ENCODE measurements around the gene SNAP25.

The SNAP25 gene

DNA sequence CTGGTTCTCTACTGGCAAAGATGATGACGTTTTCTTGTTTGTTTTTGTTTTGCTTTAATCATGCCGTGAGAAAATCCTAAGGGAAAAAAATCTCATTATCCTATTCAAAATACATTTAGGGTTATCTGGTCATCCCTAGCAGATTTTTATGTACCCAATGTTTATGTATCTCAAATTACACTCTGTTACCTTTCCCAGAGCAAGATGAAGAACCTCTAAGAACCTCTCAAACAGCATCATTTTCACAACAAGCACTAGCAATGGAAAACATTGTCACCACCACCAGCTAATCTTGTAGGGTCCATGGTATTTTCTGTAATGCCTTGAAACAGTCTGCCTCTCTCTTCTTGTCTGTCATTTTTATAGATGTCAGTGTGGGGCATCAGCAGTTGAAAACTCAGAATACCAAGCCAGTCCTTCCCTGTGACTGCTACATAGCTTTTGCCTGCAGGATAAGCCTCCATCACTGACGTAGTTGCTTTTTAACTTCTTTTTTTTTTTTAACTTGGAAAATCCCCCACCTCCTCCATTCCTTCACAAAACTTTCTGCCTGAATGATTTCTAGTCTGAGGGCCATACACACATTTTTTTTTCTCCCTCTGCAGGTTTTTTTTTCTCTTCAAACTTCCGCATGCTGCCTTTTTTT is 2.4 kb upstream of the SNAP25 start:
- DNase-seq (ENCODE audit: low spot score): no peak

DNA sequence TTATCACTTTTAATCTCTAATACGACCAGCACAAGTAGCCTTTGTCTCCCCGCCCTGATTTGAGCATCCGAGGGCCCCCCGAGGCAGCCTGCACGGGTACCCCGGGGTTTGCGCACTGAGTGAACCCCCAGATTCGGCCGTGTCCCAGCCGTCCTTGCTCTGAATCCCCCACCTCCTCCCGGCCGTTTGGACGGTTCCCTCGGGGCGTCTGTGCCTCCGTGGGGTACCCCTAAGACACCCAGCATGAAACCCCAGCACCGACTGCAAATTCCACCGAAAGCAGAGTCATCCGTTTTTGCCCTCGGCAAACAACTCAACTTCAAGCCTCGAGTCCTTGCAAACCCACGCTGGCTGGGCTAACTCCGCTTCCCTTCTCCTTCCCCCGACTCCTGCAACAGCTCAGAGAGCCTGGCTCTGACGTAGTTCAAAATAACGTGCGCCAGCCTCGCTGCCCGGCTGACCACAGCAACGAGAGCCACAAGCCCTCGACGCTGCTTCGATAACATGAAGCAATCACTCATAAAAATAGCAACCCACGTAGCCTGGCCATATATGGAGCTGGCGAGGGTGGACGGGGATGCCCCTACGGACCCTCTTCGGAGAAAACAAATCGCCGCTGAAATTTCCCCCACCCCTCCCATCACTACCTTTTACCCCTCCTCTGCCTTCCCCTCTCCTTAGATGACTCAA is 764 bp upstream of the SNAP25 start:
- DNase-seq (ENCODE audit: low spot score): peak; percentile 47

DNA sequence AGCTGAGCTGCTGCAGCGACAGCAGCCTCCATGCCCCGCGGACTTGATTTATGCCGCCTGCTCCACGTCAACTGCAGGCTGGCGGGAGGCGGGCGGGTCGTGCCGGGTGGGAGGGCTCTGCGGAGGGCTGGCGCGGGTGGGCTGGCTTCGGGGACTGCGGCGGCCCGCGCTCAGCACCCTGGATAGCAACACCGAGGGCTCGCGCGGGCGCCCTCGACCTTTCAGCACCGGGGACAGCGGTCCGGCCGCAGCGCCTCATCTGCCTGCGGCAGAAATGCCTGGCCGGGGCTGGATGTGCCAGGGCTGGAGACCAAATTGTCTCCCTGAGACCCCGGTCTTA is 792 bp downstream of the SNAP25 start:
- DNase-seq (ENCODE audit: low spot score): peak; percentile 84

DNA sequence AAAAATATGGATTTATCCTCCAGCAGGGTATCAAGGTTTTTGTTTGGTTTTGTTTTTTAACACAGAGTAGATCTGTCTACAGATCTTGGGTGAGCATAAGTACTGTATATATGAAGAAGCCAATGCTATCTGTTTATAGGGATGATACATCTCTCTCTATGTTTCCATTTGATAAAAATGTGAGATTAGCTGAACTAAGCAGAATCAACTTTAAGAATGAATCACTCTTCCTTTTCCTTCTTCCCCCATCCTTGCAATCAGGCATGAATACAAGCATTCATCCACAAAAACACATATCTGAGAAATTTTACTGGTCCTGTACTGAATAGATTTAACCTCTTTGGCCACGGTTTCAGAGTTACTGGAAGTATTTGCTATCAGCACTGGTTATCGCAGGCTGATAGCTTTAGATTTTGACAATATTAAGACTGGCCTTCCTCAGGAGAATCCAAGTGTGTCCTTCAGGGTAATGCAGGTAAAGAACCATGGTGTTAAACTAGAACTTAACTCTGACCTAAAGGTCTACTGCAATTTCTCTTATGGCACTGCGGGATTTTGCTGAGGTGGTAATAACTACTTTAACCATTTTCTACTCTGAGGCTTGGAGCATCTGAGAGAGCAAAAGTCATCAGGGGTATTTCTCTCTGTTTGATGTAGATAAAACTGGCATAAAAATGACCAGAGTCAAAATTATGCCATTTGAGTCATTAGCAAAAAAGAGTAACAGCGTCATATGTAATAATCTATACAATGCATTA is 1.5 kb downstream of the SNAP25 start:
- DNase-seq (ENCODE audit: low spot score): no peak

DNA sequence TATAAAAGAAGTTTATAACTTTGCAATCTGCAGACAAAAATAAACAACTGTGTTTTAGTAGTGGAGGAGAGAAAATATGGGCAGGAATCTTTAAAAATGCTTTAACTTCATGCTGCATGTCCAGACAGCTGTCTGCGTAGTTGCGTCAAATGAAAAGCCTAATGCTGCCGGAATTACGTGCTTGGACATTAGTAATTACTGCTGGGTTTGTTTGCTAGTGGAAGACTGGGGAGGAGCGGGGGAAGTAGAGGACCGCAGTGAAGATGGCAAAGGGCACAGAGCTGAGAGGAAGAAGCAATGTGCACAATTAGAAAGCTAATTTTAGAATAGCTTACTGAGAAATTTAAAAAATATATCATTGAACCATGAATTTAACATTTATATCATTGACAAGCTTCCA is 2.4 kb downstream of the SNAP25 start:
- no peak for DNase-seq (ENCODE audit: low spot score)

DNA sequence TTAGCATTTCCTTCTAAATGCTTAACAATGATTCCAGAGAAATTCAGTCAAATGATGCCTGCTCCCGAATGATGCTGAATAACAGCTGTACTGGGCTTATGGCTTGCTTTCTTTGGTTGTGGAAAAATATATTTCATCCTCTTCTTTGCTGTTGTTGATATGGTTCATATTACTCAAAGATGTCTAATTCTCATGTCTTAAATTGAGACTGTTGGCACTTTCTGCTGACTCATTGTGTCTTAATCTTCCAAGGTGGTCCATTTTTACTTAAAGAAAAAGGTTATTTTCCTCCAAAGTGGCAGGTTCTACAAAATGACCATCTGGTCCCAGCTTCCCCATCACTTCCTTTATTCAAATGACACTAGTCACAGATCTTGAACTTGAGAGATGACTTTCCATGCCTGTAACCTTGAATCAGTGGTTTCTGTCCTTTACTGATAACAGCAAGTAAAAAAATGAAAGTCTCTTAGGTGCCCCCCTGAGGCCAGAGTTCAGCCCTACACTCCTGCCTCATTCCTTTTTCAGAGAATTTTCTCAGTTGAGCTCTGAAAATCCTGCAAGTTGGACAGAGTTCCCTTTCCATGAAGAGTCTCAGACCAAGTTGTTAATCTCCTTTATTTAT is 6.9 kb downstream of the SNAP25 start:
- DNase-seq (ENCODE audit: low spot score): peak; percentile 45

DNA sequence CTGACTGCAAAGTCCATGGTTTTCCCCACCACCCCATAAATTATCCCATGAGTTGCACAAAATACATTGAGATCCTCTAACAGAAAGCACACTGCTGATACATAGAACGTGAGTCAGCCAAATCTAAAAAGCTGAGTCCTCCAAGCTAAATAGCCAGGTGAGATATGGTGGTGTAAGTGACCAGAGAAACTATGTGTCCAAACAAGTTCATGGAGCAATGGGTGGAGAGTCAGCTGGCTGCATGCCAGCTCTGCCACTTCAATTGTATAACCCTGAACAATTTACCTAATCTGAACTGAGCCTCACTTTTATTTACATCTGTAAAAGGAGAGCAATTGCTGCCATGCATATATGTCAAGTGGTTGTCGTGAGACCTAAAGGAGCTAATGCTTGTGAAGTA is 9.7 kb downstream of the SNAP25 start:
- no peak for DNase-seq (ENCODE audit: low spot score)

DNA sequence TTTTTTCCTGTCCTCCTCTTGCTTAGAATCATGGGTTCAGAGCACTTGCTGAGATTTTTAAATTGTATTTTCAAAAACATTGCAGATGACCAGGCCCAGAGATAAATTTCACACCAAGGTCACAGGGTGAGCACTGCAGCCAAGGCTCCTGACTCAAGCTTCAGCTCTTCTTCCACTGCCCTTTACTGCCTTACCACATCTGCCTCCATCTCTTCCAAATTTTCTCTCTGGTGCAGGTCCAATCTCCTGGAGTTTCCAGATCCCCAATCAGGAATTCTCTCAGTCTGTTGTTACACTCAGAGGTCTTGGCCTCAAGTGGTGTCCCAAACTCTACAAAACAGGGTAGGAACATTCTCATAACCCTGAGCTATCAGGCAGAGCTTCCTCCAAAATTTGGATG is 12.7 kb downstream of the SNAP25 start:
- DNase-seq (ENCODE audit: low spot score): no peak

DNA sequence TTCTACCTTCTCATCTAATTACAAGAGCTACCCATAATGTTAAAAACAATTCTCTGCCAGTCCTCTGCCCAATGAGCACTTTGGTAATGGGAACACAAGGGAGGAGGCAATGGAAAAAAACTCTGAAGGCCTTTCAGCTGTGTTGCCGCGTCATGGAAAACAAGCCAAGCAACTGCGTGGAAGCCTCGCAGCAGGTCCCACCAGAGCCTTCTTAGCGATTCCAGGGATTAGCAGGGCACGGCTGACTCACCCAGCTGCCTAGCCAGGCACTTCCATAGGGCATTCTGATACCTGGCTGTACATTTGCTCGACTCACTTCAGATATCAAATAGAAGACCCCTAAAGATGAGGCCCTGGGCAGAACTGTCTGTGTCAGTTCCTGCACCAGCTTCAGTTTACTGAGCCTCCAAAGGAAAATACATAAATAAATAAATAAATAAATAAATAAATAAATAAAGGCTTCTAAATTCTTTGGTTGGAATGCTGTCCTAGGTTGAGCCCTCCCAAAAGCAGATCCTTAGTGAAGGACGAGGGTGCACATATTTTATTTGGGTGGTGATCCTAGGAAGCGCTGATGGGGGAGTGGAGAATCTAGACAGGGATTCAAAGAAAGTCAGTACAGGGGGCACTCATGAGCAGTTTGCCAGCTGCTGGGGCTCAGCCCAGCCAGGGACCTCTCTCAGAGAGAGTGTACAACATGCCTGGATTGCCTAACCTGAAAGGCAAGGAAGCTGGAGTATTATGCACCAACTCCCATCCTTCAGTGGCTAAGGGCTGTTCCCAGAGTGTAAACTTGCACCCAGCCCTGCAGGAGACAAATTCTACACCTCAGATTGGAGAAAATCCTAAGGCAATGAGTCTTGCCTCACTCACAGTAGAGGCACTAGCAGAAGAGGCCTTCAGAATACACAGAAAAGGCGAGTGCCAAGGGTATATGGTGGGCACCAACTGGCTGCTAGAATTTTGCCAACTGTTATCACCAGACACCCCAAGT is 18.2 kb downstream of the SNAP25 start:
- DNase-seq (ENCODE audit: low spot score): peak; percentile 79

DNA sequence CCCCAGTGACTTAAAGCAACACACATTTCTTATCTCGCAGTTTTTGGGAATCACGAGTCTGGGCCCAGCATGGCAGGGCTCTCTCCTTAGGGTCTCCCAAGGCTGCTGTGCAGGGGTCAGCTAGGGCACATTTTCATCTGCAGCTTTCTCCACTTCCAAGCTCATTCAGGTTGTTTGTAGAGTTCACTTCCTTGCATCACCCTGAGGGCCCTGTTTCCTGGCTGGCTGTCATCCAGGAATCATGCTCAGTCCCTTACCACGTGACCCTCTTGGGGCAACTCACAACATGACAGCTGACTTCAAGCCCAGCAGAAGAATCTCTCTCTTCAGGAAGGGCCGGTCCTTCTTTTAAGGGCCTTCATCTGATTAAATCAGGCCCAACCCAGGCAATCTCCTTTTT is 21.3 kb downstream of the SNAP25 start:
- DNase-seq (ENCODE audit: low spot score): no peak

DNA sequence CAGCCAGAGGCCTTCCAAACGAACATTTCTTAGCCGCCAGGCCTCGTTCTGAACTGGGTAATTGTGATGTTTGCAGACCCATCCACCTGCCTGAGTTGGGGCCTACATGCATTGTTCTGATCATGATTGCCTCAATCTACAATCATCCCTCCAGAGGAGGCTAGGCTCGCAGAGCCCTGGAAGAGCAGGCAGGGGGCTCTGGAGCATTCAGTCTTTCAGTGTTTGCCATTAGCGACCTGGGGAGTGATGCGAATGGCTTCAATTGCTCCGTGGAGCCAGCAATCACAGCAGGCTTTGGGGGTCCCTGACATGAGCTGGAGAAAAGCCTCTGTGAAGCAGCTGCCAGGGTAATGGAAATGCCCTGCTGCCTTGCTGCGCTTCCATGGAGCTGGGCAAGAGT is 22.0 kb downstream of the SNAP25 start:
- no peak for DNase-seq (ENCODE audit: low spot score)

DNA sequence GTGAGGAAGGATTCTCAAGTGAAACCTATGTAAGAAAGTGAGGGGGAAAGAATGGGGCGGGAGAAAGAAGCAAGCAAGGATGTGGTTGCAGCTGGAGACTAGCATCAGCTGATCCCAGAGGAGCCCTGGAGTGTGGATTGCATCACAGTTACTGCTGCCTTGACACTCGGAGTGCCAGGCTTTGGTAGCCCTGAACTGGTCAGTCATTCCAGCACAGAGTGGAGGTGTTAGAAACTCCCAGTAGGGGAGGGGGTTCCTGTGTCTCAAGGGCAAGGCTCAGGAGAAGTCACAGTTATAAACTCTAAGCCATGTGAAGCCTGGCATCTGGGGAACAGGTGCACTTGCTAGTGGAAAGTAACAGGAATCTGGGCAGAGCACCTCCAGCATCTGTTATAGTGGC is 23.5 kb downstream of the SNAP25 start:
- DNase-seq (ENCODE audit: low spot score): no peak

DNA sequence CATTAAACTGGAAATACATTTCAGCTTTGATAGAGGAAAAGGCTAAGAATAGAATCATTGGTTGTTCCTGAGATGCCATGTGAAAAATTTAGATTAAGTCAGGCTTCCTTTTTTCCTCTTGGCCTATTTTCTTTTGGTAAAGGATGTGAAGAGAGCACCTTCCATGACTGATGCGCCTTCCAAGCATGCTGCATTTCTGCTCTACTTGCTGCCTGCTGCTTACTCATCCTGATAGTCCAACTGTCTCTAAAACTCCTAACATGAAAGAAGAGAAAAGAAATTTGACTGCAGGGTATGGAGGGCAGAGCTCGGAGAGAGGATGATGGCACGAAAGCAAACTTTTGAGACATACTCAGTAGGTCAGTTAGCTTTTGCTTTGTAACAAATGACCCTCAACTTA is 28.8 kb downstream of the SNAP25 start:
- no peak for DNase-seq (ENCODE audit: low spot score)

DNA sequence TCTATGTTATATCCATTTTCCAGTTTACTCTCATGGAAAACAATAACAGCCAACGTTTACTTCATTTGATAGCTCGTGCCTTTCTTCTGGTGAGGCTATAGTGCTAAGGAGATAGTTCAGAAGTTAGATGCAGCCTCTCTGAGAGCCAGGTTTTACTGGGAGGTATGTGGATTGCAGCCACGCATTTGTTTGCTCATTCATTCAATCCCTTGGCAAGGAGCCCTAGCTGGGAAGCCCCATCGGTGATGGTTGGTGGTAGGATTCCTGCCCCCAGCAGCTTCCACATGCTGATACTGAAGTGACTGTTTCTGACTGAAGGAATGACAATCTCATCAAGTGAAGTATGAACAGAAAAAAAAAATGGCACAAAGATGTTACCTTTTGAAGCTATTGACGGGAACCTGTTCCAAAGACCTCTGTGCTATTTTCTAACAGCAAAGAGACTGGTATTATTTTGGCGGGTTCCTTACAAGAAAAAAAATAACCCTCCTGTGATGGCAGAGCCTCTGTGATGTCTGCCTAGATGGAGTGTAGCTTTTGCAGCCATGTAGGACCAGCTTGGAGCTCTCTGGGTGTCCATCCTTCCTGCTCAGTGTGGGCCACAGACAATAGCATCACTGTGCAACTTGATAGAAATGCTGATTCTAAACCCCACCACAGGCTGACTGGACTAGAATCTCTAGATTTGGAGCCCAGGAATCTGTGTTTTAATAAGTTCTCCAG is 30.6 kb downstream of the SNAP25 start:
- DNase-seq (ENCODE audit: low spot score): no peak

DNA sequence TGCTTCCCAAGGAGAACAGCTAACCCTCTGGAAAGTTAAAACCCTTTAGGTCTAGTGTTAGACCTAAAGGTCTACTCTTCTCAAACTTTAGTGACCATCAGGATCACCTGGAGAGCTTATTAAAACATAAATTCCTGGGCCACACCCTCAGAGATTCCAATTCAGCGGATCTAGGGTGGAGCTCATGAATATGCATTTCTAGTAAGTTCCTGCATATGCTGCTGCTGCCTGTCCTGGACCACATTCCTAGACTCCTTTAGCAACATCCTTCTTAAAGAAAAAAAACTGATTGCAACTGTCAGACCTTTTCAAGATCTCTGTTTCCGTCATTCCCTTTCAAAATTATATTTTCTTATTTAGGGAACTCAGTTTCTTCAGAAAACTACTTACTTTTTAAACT is 31.2 kb downstream of the SNAP25 start:
- no peak for DNase-seq (ENCODE audit: low spot score)

DNA sequence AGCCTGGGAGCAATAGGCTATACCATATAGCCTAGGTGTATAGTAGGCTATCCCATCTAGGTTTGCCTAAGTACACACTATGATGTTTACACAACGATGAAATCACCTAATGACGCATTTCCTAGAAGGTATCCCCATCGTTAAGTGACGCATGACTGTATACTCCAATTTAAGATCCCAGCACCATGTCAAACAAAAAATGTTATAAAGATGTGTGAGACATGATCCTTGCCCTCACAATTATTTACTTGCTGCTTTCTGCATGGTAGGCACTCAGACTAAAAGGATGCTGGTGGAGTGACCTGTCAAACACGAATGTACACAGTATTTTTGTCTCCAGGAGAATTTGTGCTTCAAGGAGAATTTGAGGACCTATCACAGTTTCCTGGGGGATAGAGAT is 32.3 kb downstream of the SNAP25 start:
- no peak for DNase-seq (ENCODE audit: low spot score)

DNA sequence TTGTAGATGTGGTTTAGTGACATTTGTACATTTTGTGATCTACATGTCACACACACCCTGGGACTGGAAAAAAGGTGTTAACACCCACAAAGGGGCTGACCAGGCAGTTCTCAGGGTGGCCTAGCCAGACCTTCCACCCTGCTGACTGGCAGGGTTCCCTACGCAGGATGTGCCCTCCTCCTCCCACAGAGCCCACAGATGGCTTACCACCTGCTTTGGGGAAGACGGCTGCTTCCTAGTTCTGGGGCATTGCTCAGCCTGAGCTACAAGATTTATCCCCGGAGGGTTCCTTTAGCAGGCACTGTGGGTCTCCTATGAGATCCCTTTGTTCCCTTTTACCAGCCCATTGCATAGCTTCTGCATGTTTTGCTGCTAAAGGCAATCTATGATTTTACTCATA is 35.1 kb downstream of the SNAP25 start:
- peak; percentile 58 for DNase-seq (ENCODE audit: low spot score)

DNA sequence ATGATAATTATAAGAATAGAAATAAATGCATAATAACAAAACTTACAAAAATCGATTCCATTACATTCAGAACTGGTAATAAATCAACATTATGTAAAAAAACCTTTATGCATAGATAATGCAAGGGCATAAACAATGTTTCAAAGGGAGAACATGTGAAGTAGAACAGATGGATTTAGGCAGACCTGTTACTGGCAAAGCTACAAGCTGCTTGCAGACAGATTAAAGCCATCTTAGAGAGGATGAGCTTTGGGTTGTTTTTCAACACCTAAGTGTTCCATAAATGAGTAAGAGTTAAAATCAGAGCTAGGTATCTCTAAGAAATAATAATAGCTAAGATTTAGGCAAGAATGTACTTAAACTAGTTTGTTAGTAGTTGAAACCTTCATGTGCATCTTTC is 37.2 kb downstream of the SNAP25 start:
- DNase-seq (ENCODE audit: low spot score): peak; percentile 43

DNA sequence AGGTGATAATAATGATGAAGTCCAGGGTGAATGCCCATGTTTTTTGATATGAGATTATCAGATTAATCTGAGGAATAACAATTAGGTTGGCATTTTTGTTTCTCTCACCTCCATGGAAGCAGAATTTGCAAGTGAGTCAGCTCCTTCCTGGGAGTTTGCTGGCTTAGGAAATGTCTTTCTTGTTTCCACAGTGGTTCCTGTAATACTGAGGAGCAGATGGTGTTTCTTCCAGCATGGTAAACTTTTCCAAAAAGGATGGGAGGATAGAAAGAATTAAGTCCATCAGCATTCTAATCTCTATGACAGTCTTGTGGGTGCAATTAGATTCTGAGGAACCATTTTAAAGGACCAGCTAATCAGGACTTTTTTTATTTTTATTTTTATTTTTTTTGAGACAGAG is 40.5 kb downstream of the SNAP25 start:
- DNase-seq (ENCODE audit: low spot score): no peak

DNA sequence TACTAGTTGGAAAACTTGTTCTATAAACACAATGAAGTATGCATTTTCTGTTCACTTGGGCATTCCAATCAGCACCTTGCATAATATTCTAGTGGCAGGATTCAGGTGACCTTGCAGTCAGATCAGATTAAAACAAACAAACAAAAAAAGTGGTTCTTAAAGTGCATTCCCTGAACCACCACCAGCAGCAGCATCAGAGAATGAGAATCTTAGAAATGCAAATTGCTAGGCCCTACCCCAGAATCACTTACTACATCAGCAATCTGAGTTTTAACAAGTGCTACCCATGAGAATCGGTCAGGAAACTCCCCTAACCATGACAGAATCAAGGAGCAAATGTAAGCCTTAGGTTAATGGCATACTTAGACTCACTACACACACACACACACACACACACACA is 41.7 kb downstream of the SNAP25 start:
- DNase-seq (ENCODE audit: low spot score): no peak

DNA sequence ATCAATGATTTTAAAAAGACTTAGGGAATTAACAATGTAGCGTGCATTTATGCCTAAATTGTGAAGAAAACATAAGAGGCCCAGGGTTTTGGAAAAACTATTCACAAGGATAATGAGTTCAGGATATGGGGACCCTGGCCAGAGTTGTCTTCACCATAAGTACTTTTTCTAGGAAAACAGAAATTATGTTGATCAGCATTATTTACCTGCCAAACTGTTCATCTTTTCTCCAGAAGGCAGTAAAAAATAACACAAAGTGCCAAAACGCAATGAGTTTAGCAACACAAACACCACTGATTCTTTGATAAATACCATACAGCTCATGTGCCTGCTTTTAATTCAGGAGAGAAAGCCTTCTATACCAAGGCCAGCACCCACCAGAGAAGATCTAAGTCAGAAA is 43.1 kb downstream of the SNAP25 start:
- no peak for DNase-seq (ENCODE audit: low spot score)

Data from D341Med (cell line).